Natural killer cell (primary cell): ENCODE measurements around the gene SLC2A13. TPM values are rescaled to one million over a fixed set of nuclear protein-coding genes. Genes with fewer than 3 reads are reported as not detected.

Experiments used
- ATAC-seq, 3 donors: fragments of 150-1000 bp in 2 of 3; fragments of 200-7000 bp in 1 of 3; cut with Tn5 transposase; 1 replicate in 1 of 3; 2 replicates in 2 of 3; pipeline ENCODE4 v1.10.0; 2021; ENCODE audit warnings: mild to moderate bottlenecking in 2 of 3, moderate library complexity in 2 of 3
- DNase-seq, 2 donors: peaks; one replicate each; pipeline versions ENCODE4 v3.0.0 to v3.0.0-alpha.2; 2013 to 2021; ENCODE audit warnings: mixed read lengths in 1 of 2
- H3K27ac ChIP-seq: one replicate; pipeline ENCODE4 v1.5.1; 2013; ENCODE audit warnings: mild to moderate bottlenecking, low read length
- H3K27me3 ChIP-seq: one replicate; pipeline ENCODE4 v1.6.1; 2013; ENCODE audit warnings: low read length; ENCODE audit not compliant: control insufficient read depth, insufficient read depth
- H3K36me3 ChIP-seq: one replicate; pipeline ENCODE4 v1.6.1; 2013; ENCODE audit warnings: low read length; ENCODE audit not compliant: control insufficient read depth, insufficient read depth
- H3K4me1 ChIP-seq: one replicate; pipeline ENCODE4 v1.6.1; 2013; ENCODE audit warnings: low read length; ENCODE audit not compliant: control insufficient read depth, insufficient read depth
- H3K4me3 ChIP-seq: one replicate; pipeline ENCODE4 v1.5.1; 2013; ENCODE audit warnings: low read length
- H3K9me3 ChIP-seq: one replicate; pipeline ENCODE4 v1.6.1; 2013; ENCODE audit warnings: low read length; ENCODE audit not compliant: control insufficient read depth, insufficient read depth
- H3K27ac Mint-ChIP-seq, 2 donors: one replicate each; pipeline ENCODE4 v1.8.0; 2022; ENCODE audit warnings: mild to moderate bottlenecking in 2 of 2, mixed read lengths in 2 of 2, moderate library complexity in 1 of 2
- H3K27me3 Mint-ChIP-seq, 2 donors: one replicate each; pipeline ENCODE4 v1.8.0; 2022; ENCODE audit warnings: low read depth in 2 of 2, mixed read lengths in 2 of 2
- H3K36me3 Mint-ChIP-seq: one replicate; pipeline ENCODE4 v1.8.0; 2022; ENCODE audit warnings: mixed read lengths
- H3K4me1 Mint-ChIP-seq, 2 donors: one replicate each; pipeline ENCODE4 v1.8.0; 2022; ENCODE audit warnings: mixed read lengths in 2 of 2
- H3K4me3 Mint-ChIP-seq: one replicate; pipeline ENCODE4 v1.8.0; 2022; ENCODE audit warnings: mild to moderate bottlenecking, moderate library complexity, mixed read lengths
- H3K9me3 Mint-ChIP-seq, 2 donors: one replicate each; pipeline ENCODE4 v1.8.0; 2022; ENCODE audit warnings: mixed read lengths in 2 of 2
- CTCF ChIP-seq: fragments of 200-600 bp; IDR thresholded peaks from one replicate; pipeline ENCODE4 v1.8.0; 2022; ENCODE audit warnings: antibody characterized with exemption
- WGBS: methylation state at CpG from one replicate; pipeline ENCODE4 v1.1.7; 2013; ENCODE audit warnings: missing lambda C conversion rate; ENCODE audit not compliant: insufficient coverage; 5-methylcytosine and 5-hydroxymethylcytosine counted together
- intact Hi-C: fragments of 100-400 bp; cut with micrococcal nuclease; formaldehyde crosslinking; loops from one replicate; pipeline ENCODE4 v1.14.2; 2022
- total RNA-seq, 4 donors: library from RNA; stranded (reverse); fragments of 120-200 nt in 1 of 4; gene quantifications; one replicate each; pipeline versions ENCODE4 v1.2.3 to v1.2.4, GENCODE V29; 2013 to 2022

Gene SLC2A13
- total RNA-seq, 3 donors from 2014 or later (not counting 1 experiment from before 2014, with no cell fraction given): 6.0 to 10.9 (median 8.7) TPM

- Mint-ChIP-seq H3K4me3 (no peak overlapping the region), H3K27me3 (no peaks in the 10 kb centered on the region), H3K36me3 (peaks cover 19% of the 10 kb centered on the region), H3K9me3 (peaks cover 4 to 10% of the 10 kb centered on the region in 2 donors), H3K4me1 (no peaks in the 10 kb centered on the region), H3K27ac (no peak overlapping the region)
- no peaks in the 10 kb centered on the region for H3K4me1 ChIP-seq
- no peaks in the 10 kb centered on the region for H3K36me3 ChIP-seq
- DNase-seq: no peak
- no peaks in the 10 kb centered on the region for H3K9me3 ChIP-seq
- no peak for TF ChIP-seq CTCF
- no peak overlapping the region for H3K27ac ChIP-seq
- 96% methylated on average over 13 of the region's 14 CpGs for WGBS
- no peaks in the 10 kb centered on the region for H3K27me3 ChIP-seq
- ATAC-seq: no peak
- no peak overlapping the region for H3K4me3 ChIP-seq
- intact Hi-C loops: no loop called here
These were observed 159.3 kb downstream of the SLC2A13 start for GRCh38 chr12:39946361-39947280.

- no peak overlapping the region for H3K27ac Mint-ChIP-seq
- no peak for TF ChIP-seq CTCF
These were observed 168.8 kb downstream of the SLC2A13 start for GRCh38 chr12:39937119-39937518.

DNA sequence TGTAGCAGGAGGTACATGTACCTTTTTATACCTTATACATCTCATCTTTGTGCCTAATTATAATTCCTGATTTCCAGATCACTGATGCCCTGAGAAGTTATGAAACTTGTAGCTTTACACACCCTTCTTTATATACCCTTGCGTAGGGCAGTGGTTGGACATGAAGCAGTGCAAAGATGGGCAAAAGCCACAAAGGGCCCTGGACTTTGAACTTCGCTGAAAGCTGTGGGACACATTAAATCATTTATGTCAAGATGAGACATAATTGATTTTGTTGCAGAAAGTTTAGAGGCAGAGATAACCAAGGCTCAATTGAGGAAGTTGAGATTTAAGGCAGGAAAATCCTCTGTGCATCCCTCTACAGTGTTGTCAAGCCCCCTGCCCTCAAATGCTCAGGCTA is 170.0 kb downstream of the SLC2A13 start:
- Mint-ChIP-seq H3K9me3 (no peaks in the 10 kb centered on the region), H3K27me3 (no peaks in the 10 kb centered on the region), H3K27ac (no peak overlapping the region), H3K4me3 (no peak overlapping the region), H3K36me3 (no peaks in the 10 kb centered on the region), H3K4me1 (no peaks in the 10 kb centered on the region)
- Histone ChIP-seq H3K4me3 (no peak overlapping the region), H3K27ac (no peak overlapping the region), H3K4me1 (no peaks in the 10 kb centered on the region), H3K27me3 (no peaks in the 10 kb centered on the region), H3K9me3 (no peaks in the 10 kb centered on the region), H3K36me3 (no peaks in the 10 kb centered on the region)
- TF ChIP-seq CTCF: no peak
- DNase-seq (no peak), ATAC-seq (no peak)
- intact Hi-C loops: no loop called here
- 81% methylated on average over 2 of the region's 2 CpGs for WGBS

More at GRCh38 chr12:39937119-39937518, 168.8 kb downstream of the SLC2A13 start:
- 92% methylated on average over 1 of the region's 1 CpG for WGBS
- H3K9me3 Mint-ChIP-seq: peaks cover 4 to 8% of the 10 kb centered on the region in 2 donors
- Histone ChIP-seq H3K27ac (no peak overlapping the region), H3K36me3 (no peaks in the 10 kb centered on the region), H3K4me1 (no peaks in the 10 kb centered on the region), H3K9me3 (no peaks in the 10 kb centered on the region), H3K4me3 (no peak overlapping the region), H3K27me3 (no peaks in the 10 kb centered on the region)
- H3K36me3 Mint-ChIP-seq: peaks cover 9% of the 10 kb centered on the region
- intact Hi-C loops: no loop called here
- ATAC-seq: no peak
- no peaks in the 10 kb centered on the region for H3K4me1 Mint-ChIP-seq
- no peak overlapping the region for H3K4me3 Mint-ChIP-seq
- no peak for DNase-seq
- no peaks in the 10 kb centered on the region for H3K27me3 Mint-ChIP-seq
